ENCODE results near the gene NUP93.

The NUP93 gene

DNA sequence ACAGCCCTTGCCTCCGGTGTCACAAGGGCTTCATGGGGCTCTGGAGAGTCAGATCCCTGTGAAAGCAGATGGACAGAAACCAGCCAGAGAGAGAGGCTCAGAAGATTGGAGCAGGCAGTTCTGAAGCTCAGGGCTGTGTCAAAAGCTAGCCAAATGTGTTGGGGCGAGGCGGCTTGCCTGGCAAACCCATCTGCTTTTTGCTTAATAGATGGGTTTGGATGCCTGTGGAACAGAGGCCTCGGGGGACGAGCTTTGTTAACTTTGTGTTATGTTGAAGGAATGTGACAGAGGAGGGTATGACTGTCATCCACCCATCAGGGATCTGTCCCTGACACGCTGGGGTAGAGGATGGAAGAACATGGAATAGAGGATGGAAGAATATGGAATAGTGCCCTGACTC, 114.1 kb downstream of the NUP93 start:
- in situ Hi-C loops (cut with HindIII; ENCODE audit: low sequenced_read_pairs) = no loop called here
- no peak overlapping the region for H3K4me3 ChIP-seq (ENCODE audit: low read depth, low read length)
- TF ChIP-seq, protein P1, sequence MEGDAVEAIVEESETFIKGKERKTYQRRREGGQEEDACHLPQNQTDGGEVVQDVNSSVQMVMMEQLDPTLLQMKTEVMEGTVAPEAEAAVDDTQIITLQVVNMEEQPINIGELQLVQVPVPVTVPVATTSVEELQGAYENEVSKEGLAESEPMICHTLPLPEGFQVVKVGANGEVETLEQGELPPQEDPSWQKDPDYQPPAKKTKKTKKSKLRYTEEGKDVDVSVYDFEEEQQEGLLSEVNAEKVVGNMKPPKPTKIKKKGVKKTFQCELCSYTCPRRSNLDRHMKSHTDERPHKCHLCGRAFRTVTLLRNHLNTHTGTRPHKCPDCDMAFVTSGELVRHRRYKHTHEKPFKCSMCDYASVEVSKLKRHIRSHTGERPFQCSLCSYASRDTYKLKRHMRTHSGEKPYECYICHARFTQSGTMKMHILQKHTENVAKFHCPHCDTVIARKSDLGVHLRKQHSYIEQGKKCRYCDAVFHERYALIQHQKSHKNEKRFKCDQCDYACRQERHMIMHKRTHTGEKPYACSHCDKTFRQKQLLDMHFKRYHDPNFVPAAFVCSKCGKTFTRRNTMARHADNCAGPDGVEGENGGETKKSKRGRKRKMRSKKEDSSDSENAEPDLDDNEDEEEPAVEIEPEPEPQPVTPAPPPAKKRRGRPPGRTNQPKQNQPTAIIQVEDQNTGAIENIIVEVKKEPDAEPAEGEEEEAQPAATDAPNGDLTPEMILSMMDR (IDR thresholded peaks at IDR 0.05; ENCODE audit: low read depth, low read length, missing control alignments) = no peak
- DNase-seq (ENCODE audit: low read depth) = no peak

GRCh38 chr16:56847173-56847910, 117.4 kb downstream of the NUP93 start:
- no peak for DNase-seq (ENCODE audit: low read depth)
- no peak overlapping the region for H3K4me3 ChIP-seq (ENCODE audit: low read depth, low read length)
- TF ChIP-seq, protein P1 (IDR thresholded peaks at IDR 0.05; ENCODE audit: low read depth, low read length, missing control alignments) = no peak
- in situ Hi-C loops (cut with HindIII; ENCODE audit: low sequenced_read_pairs) = no loop called here

- in situ Hi-C loops (cut with HindIII; ENCODE audit: low sequenced_read_pairs) = no loop called here
Observed at GRCh38 chr16:56848029-56848936, 118.4 kb downstream of the NUP93 start.

DNA sequence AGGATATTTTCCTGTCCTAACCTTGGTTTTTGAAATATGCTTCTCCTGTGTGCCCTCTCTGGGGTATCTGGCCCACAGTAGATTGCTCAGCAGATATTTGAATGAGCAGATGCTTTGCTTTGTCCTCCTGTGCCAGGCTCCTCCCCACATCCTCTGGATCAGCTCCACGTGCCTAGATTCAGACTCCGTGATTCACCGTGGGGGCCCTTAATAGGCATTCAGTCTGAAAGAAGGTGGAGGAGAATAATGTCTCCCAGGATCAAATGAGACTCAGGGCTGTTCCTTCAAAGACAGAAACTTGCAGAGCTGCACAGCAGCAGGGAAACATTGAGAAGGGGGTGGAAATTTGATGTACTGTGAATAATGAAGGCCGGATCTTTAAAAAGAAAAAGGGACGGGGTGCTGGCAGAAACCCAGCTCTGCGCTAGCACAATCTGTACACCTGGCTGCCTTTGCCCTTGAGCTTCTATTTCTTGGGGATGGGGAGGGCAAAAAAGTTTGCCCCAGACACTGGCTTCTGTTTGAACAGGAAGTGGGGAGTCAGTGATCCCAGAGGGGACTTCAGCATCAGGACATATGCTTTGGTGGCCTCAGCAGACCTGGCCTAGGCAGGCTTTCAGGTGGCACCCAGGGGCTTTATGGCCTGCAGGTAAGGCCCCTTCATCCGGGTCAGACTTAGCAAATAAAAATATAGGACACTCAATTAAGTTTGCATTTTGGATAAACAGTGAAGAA, 119.2 kb downstream of the NUP93 start:
- no peak overlapping the region for H3K4me3 ChIP-seq (ENCODE audit: low read depth, low read length)
- DNase-seq (ENCODE audit: low read depth) = peak; percentile 64
- in situ Hi-C loops (cut with HindIII; ENCODE audit: low sequenced_read_pairs) = no loop called here
- TF ChIP-seq, protein P1 (IDR thresholded peaks at IDR 0.05; ENCODE audit: low read depth, low read length, missing control alignments) = no peak

More at GRCh38 chr16:56848029-56848936, 118.4 kb downstream of the NUP93 start:
- TF ChIP-seq, protein P1 (IDR thresholded peaks at IDR 0.05; ENCODE audit: low read depth, low read length, missing control alignments) = no peak
- DNase-seq (ENCODE audit: low read depth) = no peak
- no peak overlapping the region for H3K4me3 ChIP-seq (ENCODE audit: low read depth, low read length)

- DNase-seq (ENCODE audit: low read depth) = peak; percentile 72
Observed at GRCh38 chr16:56849690-56850680, 120.1 kb downstream of the NUP93 start.

More at GRCh38 chr16:56849690-56850680, 120.1 kb downstream of the NUP93 start:
- TF ChIP-seq, protein P1 (IDR thresholded peaks at IDR 0.05; ENCODE audit: low read depth, low read length, missing control alignments) = no peak
- in situ Hi-C loops (cut with HindIII; ENCODE audit: low sequenced_read_pairs) = no loop called here
- H3K4me3 ChIP-seq (ENCODE audit: low read depth, low read length) = no peak overlapping the region
